Keratinocyte (primary cell): ENCODE data around the gene DEPDC1B. TPM values are rescaled to one million over a fixed set of nuclear protein-coding genes. Genes with fewer than 3 reads are reported as not detected.

ENCODE experiments used
- DNase-seq: peaks from one replicate; pipeline ENCODE4 v3.0.0-alpha.2; 2011; ENCODE audit warnings: low read depth, missing footprints, low spot score
- FAIRE-seq: peaks from 2 replicates; lab custom pipeline; 2011; peaks lifted over from hg19 to GRCh38; lab: Jason Lieb, UNC
- H2AFZ ChIP-seq: 2 replicates; pipeline ENCODE4 v1.6.0; 2012; ENCODE audit warnings: low read length, control low read depth, inconsistent platforms; ENCODE audit not compliant: control insufficient read depth
- H3K27ac ChIP-seq: 2 replicates; pipeline ENCODE4 v1.5.1; 2011; ENCODE audit warnings: low read length; ENCODE audit not compliant: control insufficient read depth, insufficient read depth
- H3K27me3 ChIP-seq: 3 replicates; pipeline ENCODE4 v1.6.0; 2011; ENCODE audit warnings: low read length; ENCODE audit not compliant: control insufficient read depth, insufficient read depth; ENCODE audit errors: extremely low read depth
- H3K36me3 ChIP-seq, 2 experiments: 2 replicates in 1 of 2; 3 replicates in 1 of 2; pipeline ENCODE4 v1.5.1; 2011; ENCODE audit warnings: low read length in 2 of 2, mild to moderate bottlenecking in 1 of 2; ENCODE audit not compliant: control insufficient read depth in 2 of 2, insufficient read depth in 2 of 2; ENCODE audit errors: extremely low read depth in 1 of 2
- H3K4me1 ChIP-seq: 3 replicates; pipeline ENCODE4 v1.5.1; 2011; ENCODE audit warnings: low read length; ENCODE audit not compliant: control insufficient read depth, insufficient read depth; ENCODE audit errors: extremely low read depth
- H3K4me2 ChIP-seq: 3 replicates; pipeline ENCODE4 v1.6.0; 2011; ENCODE audit warnings: low read depth, low read length; ENCODE audit not compliant: control insufficient read depth, insufficient read depth; ENCODE audit errors: extremely low read depth
- H3K4me3 ChIP-seq, 3 experiments: fragments of 200-600 bp in 1 of 3; sonication (generic) in 1 of 3; 2 replicates in 2 of 3; 3 replicates in 1 of 3; pipeline ENCODE4 v1.5.1; 2011 to 2016; ENCODE audit warnings: low read length in 3 of 3, mild to moderate bottlenecking in 3 of 3, control low read depth in 2 of 3, inconsistent platforms in 1 of 3, low read depth in 1 of 3, mixed read lengths in 1 of 3, mixed run types in 1 of 3, moderate library complexity in 1 of 3; ENCODE audit not compliant: control insufficient read depth in 2 of 3, insufficient read depth in 2 of 3; ENCODE audit errors: extremely low read depth in 1 of 3
- H3K79me2 ChIP-seq: 2 replicates; pipeline ENCODE4 v1.6.0; 2012; ENCODE audit warnings: low read length; ENCODE audit not compliant: control insufficient read depth, insufficient read depth
- H3K9ac ChIP-seq: 3 replicates; pipeline ENCODE4 v1.6.0; 2011; ENCODE audit warnings: low read length; ENCODE audit not compliant: control insufficient read depth, insufficient read depth; ENCODE audit errors: extremely low read depth
- H3K9me1 ChIP-seq: 3 replicates; pipeline ENCODE4 v1.6.0; 2011; ENCODE audit warnings: low read length; ENCODE audit not compliant: control insufficient read depth, insufficient read depth; ENCODE audit errors: extremely low read depth
- H3K9me3 ChIP-seq: 2 replicates; pipeline ENCODE4 v1.5.1; 2012; ENCODE audit warnings: low read depth, low read length; ENCODE audit not compliant: control insufficient read depth
- H4K20me1 ChIP-seq: 3 replicates; pipeline ENCODE4 v1.6.0; 2011; ENCODE audit warnings: low read length; ENCODE audit not compliant: control insufficient read depth, insufficient read depth; ENCODE audit errors: extremely low read depth
- EZH2 ChIP-seq: IDR thresholded peaks from one replicate; pipeline ENCODE4 v1.6.1; 2012; ENCODE audit warnings: inconsistent platforms, mild to moderate bottlenecking, low read length, moderate library complexity
- dilution Hi-C: fragments of 300-500 bp; cut with MboI; formaldehyde crosslinking; loops from one replicate; pipeline ENCODE4 v1.7.0; 2020; ENCODE audit warnings: low sequenced_read_pairs; ENCODE audit not compliant: extremely low pct_ligation_motif_present
- polyA plus RNA-seq, 5 experiments: library from polyadenylated mRNA; depleted of rRNA in 3 of 5; stranded (reverse) in 3 of 5; stranded (forward) in 1 of 5; unstranded in 1 of 5; fragments of >200 nt; gene quantifications; 1 replicate in 1 of 5; 2 replicates in 3 of 5; 3 replicates in 1 of 5; pipeline versions ENCODE4 v1.2.1 to v1.2.3, GENCODE V29; 2011 to 2012; ENCODE audit warnings: missing spikeins in 2 of 5, low read depth in 1 of 5, low replicate concordance in 1 of 5
- TF ChIP-seq, protein P1 (sequence below), 3 experiments: IDR thresholded peaks in 1 of 3; conservative IDR thresholded peaks in 1 of 3; optimal IDR thresholded peaks in 1 of 3; 2 replicates in 2 of 3; 3 replicates in 1 of 3; pipeline versions ENCODE3 to v1.5.1; 2011; ENCODE audit warnings: low read length in 3 of 3, mild to moderate bottlenecking in 3 of 3, moderate library complexity in 2 of 3, control low read depth in 1 of 3, inconsistent platforms in 1 of 3; ENCODE audit not compliant: insufficient read depth in 2 of 3; ENCODE audit errors: extremely low read depth in 1 of 3

The DEPDC1B gene
- polyA plus RNA-seq, 1 donor (not counting 4 experiments of a cell fraction or from before 2014, with no cell fraction given) = 19.5 TPM

DNA sequence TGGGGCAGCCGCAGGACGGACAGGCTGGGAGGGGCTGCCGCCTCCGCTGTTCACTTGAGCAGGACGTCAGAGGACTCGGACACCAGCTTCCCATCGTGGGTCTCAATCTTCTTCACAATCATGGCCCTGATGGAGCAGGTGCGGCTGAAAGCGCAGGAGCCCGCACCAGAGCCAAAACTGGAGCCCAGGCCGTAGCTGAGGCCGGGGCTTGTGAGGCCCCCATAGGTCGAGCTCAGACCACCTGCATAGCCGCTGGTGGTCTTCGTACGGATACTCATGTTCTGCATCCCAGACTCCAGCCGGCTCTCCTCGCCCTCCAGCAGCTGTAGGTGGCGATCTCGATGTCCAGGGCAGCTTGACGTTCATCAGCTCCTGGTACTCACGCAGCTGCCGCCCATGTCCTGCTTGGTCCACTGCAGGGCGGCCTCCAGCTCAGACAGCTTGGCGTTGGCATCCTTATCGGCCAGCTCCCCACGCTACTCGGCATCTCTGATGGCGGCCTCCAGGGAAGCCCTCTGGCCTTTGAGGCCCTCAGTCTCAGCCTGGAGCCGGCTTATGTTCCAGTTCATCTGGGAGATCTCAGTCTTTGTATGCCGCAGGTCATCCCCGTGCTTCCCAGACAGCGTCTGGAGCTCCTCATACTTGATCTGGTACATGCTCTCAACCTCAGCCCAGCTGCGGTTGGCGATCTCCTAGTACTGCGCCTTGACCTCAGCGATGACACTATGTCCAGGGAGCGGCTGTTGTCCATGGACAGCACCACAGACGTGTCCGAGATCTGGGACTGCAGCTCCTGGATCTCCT is 43.7 kb upstream of the DEPDC1B start:
- H3K9ac ChIP-seq = no peak overlapping the region
- no peak for TF ChIP-seq EZH2
- TF ChIP-seq, protein P1, sequence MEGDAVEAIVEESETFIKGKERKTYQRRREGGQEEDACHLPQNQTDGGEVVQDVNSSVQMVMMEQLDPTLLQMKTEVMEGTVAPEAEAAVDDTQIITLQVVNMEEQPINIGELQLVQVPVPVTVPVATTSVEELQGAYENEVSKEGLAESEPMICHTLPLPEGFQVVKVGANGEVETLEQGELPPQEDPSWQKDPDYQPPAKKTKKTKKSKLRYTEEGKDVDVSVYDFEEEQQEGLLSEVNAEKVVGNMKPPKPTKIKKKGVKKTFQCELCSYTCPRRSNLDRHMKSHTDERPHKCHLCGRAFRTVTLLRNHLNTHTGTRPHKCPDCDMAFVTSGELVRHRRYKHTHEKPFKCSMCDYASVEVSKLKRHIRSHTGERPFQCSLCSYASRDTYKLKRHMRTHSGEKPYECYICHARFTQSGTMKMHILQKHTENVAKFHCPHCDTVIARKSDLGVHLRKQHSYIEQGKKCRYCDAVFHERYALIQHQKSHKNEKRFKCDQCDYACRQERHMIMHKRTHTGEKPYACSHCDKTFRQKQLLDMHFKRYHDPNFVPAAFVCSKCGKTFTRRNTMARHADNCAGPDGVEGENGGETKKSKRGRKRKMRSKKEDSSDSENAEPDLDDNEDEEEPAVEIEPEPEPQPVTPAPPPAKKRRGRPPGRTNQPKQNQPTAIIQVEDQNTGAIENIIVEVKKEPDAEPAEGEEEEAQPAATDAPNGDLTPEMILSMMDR (optimal IDR thresholded peaks at IDR 0.05 in 1 of 3, IDR thresholded peaks at IDR 0.05 in 1 of 3, conservative IDR thresholded peaks at IDR 0.05 in 1 of 3; ENCODE audit: extremely low read depth in 1 of 3, insufficient read depth in 2 of 3, low read length in 3 of 3) = no peak
- H4K20me1 ChIP-seq = no peaks in the 10 kb centered on the region
- H3K9me3 ChIP-seq = no peaks in the 10 kb centered on the region
- FAIRE-seq = no peak
- no peak overlapping the region for H3K4me3 ChIP-seq
- no peaks in the 10 kb centered on the region for H3K36me3 ChIP-seq
- H3K27me3 ChIP-seq = no peaks in the 10 kb centered on the region
- H3K9me1 ChIP-seq = no peaks in the 10 kb centered on the region
- H3K4me2 ChIP-seq = no peak overlapping the region
- no peak overlapping the region for H3K27ac ChIP-seq
- H3K4me1 ChIP-seq = no peaks in the 10 kb centered on the region
- no peak overlapping the region for H2AFZ ChIP-seq
- no peak for DNase-seq
- dilution Hi-C loops = no loop called here
- no peaks in the 10 kb centered on the region for H3K79me2 ChIP-seq

DNA sequence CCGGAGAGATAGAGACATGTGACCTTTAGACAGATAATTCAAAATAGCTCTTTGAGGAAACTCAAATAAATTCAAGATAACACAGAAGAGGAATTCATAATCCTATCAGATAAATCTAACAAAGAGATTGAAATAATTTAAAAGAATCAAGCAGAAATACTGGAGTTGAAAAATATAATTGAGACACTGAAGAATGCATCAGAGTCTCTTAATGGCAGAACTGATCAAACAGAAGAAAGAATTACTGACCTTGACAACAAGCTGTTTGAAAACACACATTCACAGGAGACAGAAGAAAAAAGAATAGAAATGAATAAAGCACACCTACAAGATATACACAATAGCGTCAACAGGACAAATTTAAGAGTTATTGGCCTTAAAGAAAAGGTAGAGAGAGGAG is 40.4 kb upstream of the DEPDC1B start:
- H3K36me3 ChIP-seq = no peaks in the 10 kb centered on the region
- no peak overlapping the region for H3K4me3 ChIP-seq
- H4K20me1 ChIP-seq = no peaks in the 10 kb centered on the region
- H3K27me3 ChIP-seq = no peaks in the 10 kb centered on the region
- H3K4me2 ChIP-seq = no peak overlapping the region
- no peaks in the 10 kb centered on the region for H3K79me2 ChIP-seq
- no peak for FAIRE-seq
- DNase-seq = no peak
- TF ChIP-seq, protein P1 (optimal IDR thresholded peaks at IDR 0.05 in 1 of 3, IDR thresholded peaks at IDR 0.05 in 1 of 3, conservative IDR thresholded peaks at IDR 0.05 in 1 of 3; ENCODE audit: extremely low read depth in 1 of 3, insufficient read depth in 2 of 3, low read length in 3 of 3) = no peak
- no peak for TF ChIP-seq EZH2
- no peak overlapping the region for H3K27ac ChIP-seq
- no peak overlapping the region for H3K9ac ChIP-seq
- dilution Hi-C loops = no loop called here
- no peaks in the 10 kb centered on the region for H3K9me3 ChIP-seq
- H3K9me1 ChIP-seq = no peaks in the 10 kb centered on the region
- no peaks in the 10 kb centered on the region for H3K4me1 ChIP-seq
- H2AFZ ChIP-seq = no peak overlapping the region
